Lower leg skin (tissue), 4 donors: ENCODE data around the gene BET1. TPM values are rescaled to one million over a fixed set of nuclear protein-coding genes. Genes with fewer than 3 reads are reported as not detected.

Experiments used
- DNase-seq, 2 donors: peaks; one replicate each; pipeline ENCODE4 v3.0.0-alpha.2; 2019; ENCODE audit warnings: low spot score in 2 of 2
- H3K4me3 ChIP-seq: fragments of 200-600 bp; sonication (generic); 2 replicates; pipeline ENCODE4 v1.5.1; 2017; ENCODE audit warnings: mild to moderate bottlenecking, low read depth; ENCODE audit not compliant: poor library complexity, severe bottlenecking
- POLR2A ChIP-seq, 2 donors: fragments of 450-650 bp; IDR thresholded peaks; one replicate each; pipeline ENCODE4 v1.6.1; 2016 to 2017; ENCODE audit warnings: antibody characterized with exemption in 2 of 2, mild to moderate bottlenecking in 1 of 2, moderate library complexity in 1 of 2
- WGBS, 2 donors: methylation state at CpG; one replicate each; pipeline ENCODE4 v1.1.5; 2018; 5-methylcytosine and 5-hydroxymethylcytosine counted together
- intact Hi-C: fragments of 100-400 bp; cut with DNase I; formaldehyde crosslinking; loops from one replicate; pipeline ENCODE4 v1.15.0; 2023; ENCODE audit warnings: low total_unique reads
- total RNA-seq, 4 donors: library from RNA; depleted of rRNA; stranded (reverse); fragments of >200 nt; gene quantifications; one replicate each; pipeline ENCODE4 v1.1.0, GENCODE V29; 2016
- TF ChIP-seq, protein P1 (sequence below), 3 donors: fragments of 450-650 bp; IDR thresholded peaks; one replicate each; pipeline ENCODE4 v1.5.1; 2016; ENCODE audit warnings: antibody characterized with exemption in 3 of 3, mild to moderate bottlenecking in 3 of 3, moderate library complexity in 2 of 3

Gene BET1
- total RNA-seq, 4 donors from 2014 or later, result 9.4 to 19.6 (median 15.8) TPM

DNA sequence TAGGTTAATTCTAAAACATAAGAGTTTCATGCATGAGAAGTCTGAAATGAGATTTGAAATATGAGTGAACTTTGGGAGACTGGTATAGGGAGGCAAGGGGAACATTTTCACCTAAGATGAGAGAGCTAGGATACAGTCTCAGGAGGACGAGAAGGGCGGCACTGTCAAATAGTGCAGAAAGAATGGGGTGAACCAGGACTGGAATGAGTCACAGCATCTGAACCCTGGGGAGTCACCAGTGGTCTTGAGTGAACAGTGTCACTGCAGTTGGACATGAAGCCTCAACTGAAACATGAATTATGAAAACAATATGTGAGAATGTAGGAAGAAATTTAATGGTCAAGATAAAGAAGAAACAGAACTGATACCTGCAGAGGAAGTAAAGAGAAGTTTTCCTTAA is 48.9 kb downstream of the BET1 start:
- WGBS, 2 donors, result 84 to 88% methylated on average over 2 of the region's 2 CpGs
- no peak overlapping the region for H3K4me3 ChIP-seq
- intact Hi-C loops, result no loop called here
- no peak for TF ChIP-seq POLR2A (IDR thresholded peaks at IDR 0.05)
- TF ChIP-seq, protein P1, sequence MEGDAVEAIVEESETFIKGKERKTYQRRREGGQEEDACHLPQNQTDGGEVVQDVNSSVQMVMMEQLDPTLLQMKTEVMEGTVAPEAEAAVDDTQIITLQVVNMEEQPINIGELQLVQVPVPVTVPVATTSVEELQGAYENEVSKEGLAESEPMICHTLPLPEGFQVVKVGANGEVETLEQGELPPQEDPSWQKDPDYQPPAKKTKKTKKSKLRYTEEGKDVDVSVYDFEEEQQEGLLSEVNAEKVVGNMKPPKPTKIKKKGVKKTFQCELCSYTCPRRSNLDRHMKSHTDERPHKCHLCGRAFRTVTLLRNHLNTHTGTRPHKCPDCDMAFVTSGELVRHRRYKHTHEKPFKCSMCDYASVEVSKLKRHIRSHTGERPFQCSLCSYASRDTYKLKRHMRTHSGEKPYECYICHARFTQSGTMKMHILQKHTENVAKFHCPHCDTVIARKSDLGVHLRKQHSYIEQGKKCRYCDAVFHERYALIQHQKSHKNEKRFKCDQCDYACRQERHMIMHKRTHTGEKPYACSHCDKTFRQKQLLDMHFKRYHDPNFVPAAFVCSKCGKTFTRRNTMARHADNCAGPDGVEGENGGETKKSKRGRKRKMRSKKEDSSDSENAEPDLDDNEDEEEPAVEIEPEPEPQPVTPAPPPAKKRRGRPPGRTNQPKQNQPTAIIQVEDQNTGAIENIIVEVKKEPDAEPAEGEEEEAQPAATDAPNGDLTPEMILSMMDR (IDR thresholded peaks at IDR 0.05), result no peak
- DNase-seq, result no peak

DNA sequence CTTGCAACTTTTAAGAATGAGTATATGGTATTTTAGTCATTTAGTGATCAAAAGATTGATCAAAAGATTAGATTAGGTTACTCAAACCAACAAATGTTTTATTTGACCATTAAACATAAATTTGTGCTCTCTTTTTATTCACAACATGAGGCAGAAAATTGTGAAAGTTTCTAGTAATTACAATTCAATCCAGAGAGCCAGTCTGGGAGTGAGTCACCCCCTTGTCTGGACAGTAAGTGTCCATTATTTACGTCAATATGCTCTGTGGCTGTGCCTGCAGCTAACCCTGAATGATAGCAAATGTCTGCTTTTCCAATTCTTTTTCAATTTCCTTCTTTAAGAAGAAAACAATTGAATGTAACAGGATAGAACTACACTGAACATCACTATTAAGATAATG is 54.7 kb downstream of the BET1 start:
- H3K4me3 ChIP-seq, result no peak overlapping the region
- intact Hi-C loops, result no loop called here
- DNase-seq, result no peak
- WGBS, 2 donors, result 63 to 64% methylated on average over 1 of the region's 1 CpG
- TF ChIP-seq POLR2A (IDR thresholded peaks at IDR 0.05), result no peak
- TF ChIP-seq, protein P1 (IDR thresholded peaks at IDR 0.05), result no peak

DNA sequence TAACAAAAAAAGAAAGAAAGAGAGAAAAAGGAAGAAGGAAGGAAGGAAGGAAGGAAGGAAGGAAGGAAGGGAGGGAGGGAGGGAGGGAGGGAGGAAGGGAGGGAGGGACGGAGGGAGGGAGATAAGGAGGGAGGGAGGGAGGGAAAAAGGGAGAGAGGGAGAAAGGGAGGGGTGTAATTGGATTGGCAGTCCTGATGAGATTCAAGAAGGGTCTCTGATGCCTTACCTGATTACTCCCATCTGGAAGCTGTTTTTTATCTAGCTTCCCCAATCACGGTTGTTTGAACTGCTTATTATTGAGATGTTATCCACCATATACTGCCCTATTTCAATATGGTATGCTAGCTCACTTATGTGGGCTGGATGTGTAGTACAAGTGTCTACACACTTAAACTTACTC is 55.3 kb downstream of the BET1 start:
- 69 to 74% methylated on average over 2 of the region's 2 CpGs for WGBS, 2 donors
- DNase-seq, result no peak
- intact Hi-C loops, result no loop called here
- no peak overlapping the region for H3K4me3 ChIP-seq
- TF ChIP-seq, protein P1 (IDR thresholded peaks at IDR 0.05), result no peak
- TF ChIP-seq POLR2A (IDR thresholded peaks at IDR 0.05), result no peak

DNA sequence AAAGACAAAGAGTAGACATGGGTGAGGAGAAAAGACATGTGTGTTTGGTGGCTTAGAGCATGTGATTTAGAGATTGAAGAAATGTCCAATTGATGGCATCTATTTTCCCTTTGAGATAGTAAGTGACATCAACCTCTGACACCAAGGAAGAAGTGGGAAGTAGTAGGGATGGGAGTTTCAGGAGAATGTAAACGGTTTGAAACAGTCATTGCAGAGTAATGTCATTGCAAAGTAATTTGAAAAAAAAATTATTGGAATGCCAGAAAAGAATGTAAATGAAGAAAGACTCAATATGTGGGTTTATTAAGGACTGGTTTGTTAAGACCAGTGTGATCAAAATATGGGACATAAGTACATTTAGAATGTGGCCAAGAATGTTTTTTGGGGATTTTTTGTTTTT is 56.0 kb downstream of the BET1 start:
- DNase-seq, result no peak
- TF ChIP-seq POLR2A (IDR thresholded peaks at IDR 0.05), result no peak
- TF ChIP-seq, protein P1 (IDR thresholded peaks at IDR 0.05), result no peak
- WGBS, 2 donors, result 54 to 61% methylated on average over 1 of the region's 1 CpG
- no peak overlapping the region for H3K4me3 ChIP-seq
- intact Hi-C loops, result no loop called here

DNA sequence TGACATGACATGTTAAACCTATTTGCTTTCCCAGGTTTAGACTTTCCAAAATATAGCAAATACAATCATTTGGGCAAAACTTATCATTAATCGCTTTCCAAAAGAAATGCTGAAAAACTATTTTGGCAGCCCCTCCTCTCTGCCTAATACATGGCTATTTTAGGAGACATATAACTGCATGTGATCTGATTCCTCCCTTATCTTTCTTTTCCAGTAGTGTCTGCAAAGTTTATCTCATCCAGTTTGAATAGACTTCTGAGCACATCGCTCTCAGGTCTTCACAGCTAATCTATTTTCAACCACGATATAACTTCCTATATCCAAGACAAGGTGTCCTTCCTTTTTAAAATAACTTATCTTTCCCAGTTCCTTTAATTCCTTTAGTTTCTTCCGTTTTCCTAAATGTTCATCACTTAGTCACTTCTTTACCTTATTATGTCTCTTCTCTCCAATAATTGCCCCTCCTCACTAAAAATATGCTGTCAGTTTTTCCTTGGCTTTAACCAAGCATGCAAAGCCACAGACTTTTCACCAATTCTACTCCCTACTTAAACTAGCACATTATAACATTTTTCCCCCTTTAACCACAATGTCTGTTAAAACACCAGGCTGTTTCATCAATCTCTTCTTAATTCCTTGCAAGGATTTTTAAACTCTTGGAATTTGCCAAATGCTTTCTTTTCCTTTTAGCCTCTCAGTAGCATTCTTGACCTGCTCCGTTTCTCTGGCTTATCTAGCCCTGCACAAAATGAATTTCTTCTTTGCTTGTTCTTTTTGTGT is 58.2 kb downstream of the BET1 start:
- no peak for TF ChIP-seq POLR2A (IDR thresholded peaks at IDR 0.05)
- TF ChIP-seq, protein P1 (IDR thresholded peaks at IDR 0.05), result no peak
- DNase-seq, result no peak
- 71 to 78% methylated on average over 5 of the region's 5 CpGs for WGBS, 2 donors
- intact Hi-C loops, result no loop called here
- H3K4me3 ChIP-seq, result no peak overlapping the region

DNA sequence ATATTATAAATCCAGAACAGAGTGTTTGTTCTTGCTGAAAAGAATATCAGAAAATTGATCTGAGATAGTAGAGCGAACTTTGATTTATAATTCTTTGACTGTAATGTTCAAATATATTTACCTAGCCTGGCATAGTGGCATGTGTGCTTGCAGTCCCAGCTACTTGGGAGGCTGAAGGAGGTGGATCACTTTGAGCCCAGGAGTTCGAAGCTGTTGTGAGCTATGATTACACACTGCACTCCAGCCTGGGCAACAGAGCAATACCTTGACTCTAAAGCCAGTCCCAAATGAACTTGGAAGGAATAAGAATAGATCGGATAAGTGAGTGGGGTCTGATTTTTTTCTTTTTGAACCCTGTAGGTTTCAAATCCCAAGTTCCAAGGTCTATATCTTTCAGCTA is 59.1 kb downstream of the BET1 start:
- DNase-seq, result no peak
- TF ChIP-seq POLR2A (IDR thresholded peaks at IDR 0.05), result no peak
- TF ChIP-seq, protein P1 (IDR thresholded peaks at IDR 0.05), result no peak
- 33 to 51% methylated on average over 3 of the region's 3 CpGs for WGBS, 2 donors
- no peak overlapping the region for H3K4me3 ChIP-seq
- intact Hi-C loops, result no loop called here
